ENCODE measurements around the gene TADA1.
"Not testable (repeated sequence)": the region's sequence is repeated elsewhere in the genome, so short reads cannot be mapped to it uniquely, and the experiment has no call there.

The TADA1 gene

GRCh38 chr1:166843769-166844596 is 32.1 kb downstream of the TADA1 start:
- Mint-ChIP-seq H3K27me3 (ENCODE audit: low read depth) (no peaks in the 10 kb centered on the region), H3K4me3 (no peak overlapping the region), H3K27ac (no peak overlapping the region), H3K36me3 (ENCODE audit: low read depth) (peaks cover 53% of the 10 kb centered on the region), H3K9me3 (no peaks in the 10 kb centered on the region), H3K4me1 (ENCODE audit: low read depth) (peaks cover 35% of the 10 kb centered on the region)

DNA sequence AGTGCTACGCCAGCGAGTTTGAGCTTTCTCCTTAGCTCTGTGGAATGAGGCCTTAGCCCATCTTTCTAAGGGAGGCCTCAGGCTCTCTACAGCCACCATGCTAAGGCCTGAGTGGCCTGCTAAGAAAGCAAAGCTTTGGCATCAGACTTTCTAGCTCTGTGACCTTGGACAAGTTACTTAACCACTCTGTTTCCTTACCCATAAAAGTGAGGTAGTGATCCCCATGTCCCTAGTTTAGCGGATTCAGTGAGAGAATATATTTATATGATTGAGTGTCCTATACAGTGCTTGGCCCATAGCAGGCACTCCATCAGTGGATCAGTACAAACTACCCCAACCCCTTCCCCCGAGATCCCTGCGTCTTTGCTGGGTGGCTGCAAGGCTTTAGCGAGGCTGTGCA is 32.7 kb downstream of the TADA1 start:
- no peak overlapping the region for H3K4me3 Mint-ChIP-seq
- no peaks in the 10 kb centered on the region for H3K9me3 Mint-ChIP-seq
- H3K27ac Mint-ChIP-seq = no peak overlapping the region
- H3K4me1 Mint-ChIP-seq (ENCODE audit: low read depth) = peaks cover 42% of the 10 kb centered on the region
- H3K27me3 Mint-ChIP-seq (ENCODE audit: low read depth) = no peaks in the 10 kb centered on the region
- H3K36me3 Mint-ChIP-seq (ENCODE audit: low read depth) = peaks cover 52% of the 10 kb centered on the region

DNA sequence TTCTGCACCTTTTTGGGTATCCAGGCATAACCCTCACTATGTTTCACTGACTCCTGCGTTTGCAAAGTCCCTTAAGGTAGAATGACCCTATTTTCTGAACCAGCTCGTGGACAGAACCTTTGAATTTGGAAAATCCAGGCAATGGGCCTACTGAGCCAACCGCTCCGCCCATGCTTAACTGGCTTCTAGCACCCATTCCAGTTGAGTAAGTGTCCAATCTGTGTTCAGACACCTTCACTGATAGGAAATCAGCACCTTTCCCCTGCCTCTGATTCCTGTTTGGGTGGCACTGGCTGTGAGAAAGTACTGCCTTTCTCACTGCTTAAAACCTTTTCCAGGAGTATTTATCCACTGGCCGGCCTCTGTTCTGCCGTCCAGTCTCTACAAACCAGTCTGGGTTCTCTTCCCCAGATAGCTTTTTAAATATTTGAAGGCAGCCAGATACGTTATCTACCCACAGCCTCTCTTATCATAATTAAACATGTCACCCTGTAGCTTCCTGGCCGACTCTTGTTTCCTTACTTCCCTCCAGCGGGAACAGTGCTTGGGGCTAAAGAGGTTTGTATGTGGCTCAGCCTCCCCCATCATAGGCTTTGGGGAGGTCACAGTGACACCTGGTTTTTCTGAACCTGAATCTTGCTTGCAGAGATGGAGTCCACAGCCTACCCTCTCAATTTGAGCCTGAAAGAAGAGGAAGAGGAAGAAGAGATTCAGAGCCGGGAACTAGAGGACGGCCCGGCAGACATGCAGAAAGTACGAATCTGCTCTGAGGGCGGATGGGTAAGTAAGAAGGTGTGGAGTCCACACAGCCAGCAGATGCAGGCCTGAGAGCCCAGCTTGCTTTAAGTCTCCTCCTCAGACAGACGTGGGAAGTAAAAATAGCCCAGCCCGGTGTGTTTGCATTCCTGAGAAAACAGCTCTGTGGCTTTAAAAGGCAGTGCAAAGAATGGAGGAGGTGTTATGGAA is 35.5 kb downstream of the TADA1 start:
- Mint-ChIP-seq H3K36me3 (ENCODE audit: low read depth) (peaks cover 36% of the 10 kb centered on the region), H3K27ac (peak overlapping the region; percentile 70), H3K4me3 (peak overlapping the region; percentile 84), H3K27me3 (ENCODE audit: low read depth) (no peaks in the 10 kb centered on the region), H3K9me3 (no peaks in the 10 kb centered on the region), H3K4me1 (ENCODE audit: low read depth) (peaks cover 35% of the 10 kb centered on the region)

DNA sequence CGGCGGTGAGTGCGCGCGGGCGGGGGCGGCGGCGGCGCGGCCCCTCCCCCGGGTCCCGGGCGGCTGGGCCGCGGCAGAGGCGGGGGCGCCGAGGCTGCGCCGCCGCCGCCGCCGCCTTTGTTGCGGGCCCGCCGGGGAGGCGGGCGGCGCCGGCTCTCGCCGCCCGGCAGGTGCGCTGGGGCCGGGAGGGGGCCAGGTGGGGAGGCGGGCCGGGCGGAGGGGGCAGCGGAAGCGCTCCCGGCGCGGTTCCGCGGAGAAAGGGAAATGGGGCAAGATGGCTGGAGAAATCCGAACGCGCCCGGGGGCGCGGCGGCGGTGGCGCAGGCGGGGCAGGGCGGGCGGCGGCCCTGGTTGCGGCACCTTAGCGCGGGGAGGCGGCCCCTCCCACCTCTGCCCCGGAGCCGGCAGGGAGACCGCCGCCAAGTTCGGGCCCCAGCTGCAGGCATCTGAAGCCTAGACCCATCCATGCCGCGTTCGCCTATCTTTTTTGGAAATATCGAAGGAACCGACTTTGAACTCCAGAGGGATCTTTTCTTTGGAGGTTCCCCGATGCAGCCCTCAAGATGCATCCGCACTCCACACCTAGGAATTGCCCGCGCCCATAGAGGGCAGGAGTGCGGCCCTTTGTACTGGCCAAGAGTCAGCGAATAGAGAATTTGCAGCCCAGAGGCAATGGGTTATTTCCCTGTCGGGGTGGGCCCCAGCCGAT is 36.3 kb downstream of the TADA1 start:
- peaks cover 32% of the 10 kb centered on the region for H3K36me3 Mint-ChIP-seq (ENCODE audit: low read depth)
- no peaks in the 10 kb centered on the region for H3K27me3 Mint-ChIP-seq (ENCODE audit: low read depth)
- peaks cover 34% of the 10 kb centered on the region for H3K4me1 Mint-ChIP-seq (ENCODE audit: low read depth)
- no peaks in the 10 kb centered on the region for H3K9me3 Mint-ChIP-seq
- peak overlapping the region; percentile 70 for H3K27ac Mint-ChIP-seq
- peak overlapping the region; percentile 84 for H3K4me3 Mint-ChIP-seq

GRCh38 chr1:166838766-166839599 is 37.1 kb downstream of the TADA1 start, which contains the start of gene POGK:
TSS of gene POGK (plus strand) at chr1:166839475. CDS start at chr1:166840957, 1,482 bp downstream.
- Mint-ChIP-seq H3K9me3 (no peaks in the 10 kb centered on the region), H3K27me3 (ENCODE audit: low read depth) (no peaks in the 10 kb centered on the region), H3K4me1 (ENCODE audit: low read depth) (peaks cover 28% of the 10 kb centered on the region), H3K27ac (peak within 1 kb of the TSS; percentile 93), H3K4me3 (peak within 1 kb of the TSS; percentile 93), H3K36me3 (ENCODE audit: low read depth) (peaks cover 24% of the 10 kb centered on the region)

GRCh38 chr1:166836733-166837132 is 39.3 kb downstream of the TADA1 start:
- Mint-ChIP-seq H3K27ac (no peak overlapping the region), H3K36me3 (ENCODE audit: low read depth) (peaks cover 10% of the 10 kb centered on the region), H3K4me3 (no peak overlapping the region), H3K4me1 (ENCODE audit: low read depth) (peaks cover 25% of the 10 kb centered on the region), H3K9me3 (peaks cover 4% of the 10 kb centered on the region), H3K27me3 (ENCODE audit: low read depth) (peaks cover 5% of the 10 kb centered on the region)

DNA sequence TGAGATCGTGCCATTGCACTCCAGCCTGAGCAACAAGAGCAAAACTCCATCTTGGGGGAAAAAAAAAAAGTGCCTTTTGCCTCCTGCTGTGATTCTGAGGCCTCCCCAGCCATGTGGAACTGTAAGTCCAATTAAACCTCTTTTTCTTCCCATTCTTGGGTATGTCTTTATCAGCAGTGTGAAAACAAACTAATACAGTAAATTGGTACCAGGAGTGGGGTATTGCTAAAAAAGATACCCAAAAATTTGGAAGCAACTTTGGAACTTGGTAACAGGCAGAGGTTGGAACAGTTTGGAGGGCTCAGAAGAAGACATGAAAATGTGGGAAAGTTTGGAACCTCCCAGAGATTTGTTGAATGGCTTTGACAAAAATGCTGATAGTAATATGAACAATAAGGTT is 46.3 kb downstream of the TADA1 start:
- not testable (repeated sequence) for H3K4me1 Mint-ChIP-seq (ENCODE audit: low read depth); H3K4me3 Mint-ChIP-seq; H3K36me3 Mint-ChIP-seq (ENCODE audit: low read depth); H3K27me3 Mint-ChIP-seq (ENCODE audit: low read depth); H3K27ac Mint-ChIP-seq
- peaks cover 24% of the 10 kb centered on the region for H3K9me3 Mint-ChIP-seq

DNA sequence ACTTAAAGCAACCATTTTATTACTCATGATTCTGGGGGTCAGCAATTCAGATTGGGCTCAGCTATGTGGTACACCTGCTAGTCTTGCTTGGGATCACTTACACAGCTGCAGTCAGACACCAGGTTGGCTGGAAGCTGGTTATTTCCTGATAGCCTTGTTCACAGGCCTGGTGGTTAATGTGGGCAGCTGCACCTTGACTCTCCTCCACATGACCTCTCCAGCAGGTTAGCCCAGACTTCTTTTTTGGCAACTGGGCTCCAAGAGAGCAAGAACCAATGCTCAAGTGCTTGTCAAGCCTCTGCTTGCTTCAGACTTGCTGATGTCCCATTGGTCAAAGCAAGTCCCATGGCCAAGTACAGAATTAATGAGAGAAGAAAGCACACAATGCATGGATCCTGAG is 48.6 kb downstream of the TADA1 start:
- Mint-ChIP-seq H3K36me3 (ENCODE audit: low read depth) (no peaks in the 10 kb centered on the region), H3K4me1 (ENCODE audit: low read depth) (no peaks in the 10 kb centered on the region), H3K4me3 (no peak overlapping the region), H3K27me3 (ENCODE audit: low read depth) (peaks cover 8% of the 10 kb centered on the region), H3K9me3 (peaks cover 24% of the 10 kb centered on the region), H3K27ac (no peak overlapping the region)

- Mint-ChIP-seq H3K4me1 (ENCODE audit: low read depth) (no peaks in the 10 kb centered on the region), H3K4me3 (no peak overlapping the region), H3K36me3 (ENCODE audit: low read depth) (no peaks in the 10 kb centered on the region), H3K27ac (no peak overlapping the region), H3K9me3 (peaks cover 14% of the 10 kb centered on the region), H3K27me3 (ENCODE audit: low read depth) (peaks cover 3% of the 10 kb centered on the region)
Observed at GRCh38 chr1:166822385-166822784, 53.7 kb downstream of the TADA1 start.

DNA sequence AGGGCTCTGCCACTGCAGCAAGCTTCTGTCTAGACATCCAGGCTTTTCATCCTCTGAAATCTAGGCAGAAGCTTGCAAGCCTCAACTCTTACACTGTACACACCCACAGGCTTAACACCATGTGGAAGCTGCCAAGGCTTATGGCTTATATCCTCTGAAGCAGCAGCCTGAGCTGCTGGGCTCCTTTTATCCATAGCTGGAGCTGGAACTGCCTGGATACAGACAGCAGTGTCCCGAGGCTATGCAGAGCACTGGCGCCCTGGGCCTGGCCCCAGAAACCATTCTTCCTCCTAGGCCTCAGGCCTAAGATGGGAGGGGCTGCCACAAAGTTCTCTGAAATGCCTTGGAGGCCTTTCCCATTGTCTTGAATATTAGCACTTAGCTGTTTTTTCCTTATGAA is 56.1 kb downstream of the TADA1 start:
- Mint-ChIP-seq H3K27me3 (ENCODE audit: low read depth) (no peaks in the 10 kb centered on the region), H3K4me1 (ENCODE audit: low read depth) (no peaks in the 10 kb centered on the region), H3K4me3 (no peak overlapping the region), H3K36me3 (ENCODE audit: low read depth) (no peaks in the 10 kb centered on the region), H3K27ac (no peak overlapping the region), H3K9me3 (peaks cover 14% of the 10 kb centered on the region)

- Mint-ChIP-seq H3K4me1 (ENCODE audit: low read depth) (no peaks in the 10 kb centered on the region), H3K4me3 (no peak overlapping the region), H3K27ac (no peak overlapping the region), H3K36me3 (ENCODE audit: low read depth) (no peaks in the 10 kb centered on the region), H3K9me3 (peaks cover 4% of the 10 kb centered on the region), H3K27me3 (ENCODE audit: low read depth) (peaks cover 9% of the 10 kb centered on the region)
Observed at GRCh38 chr1:166814611-166815010, 61.5 kb downstream of the TADA1 start.

DNA sequence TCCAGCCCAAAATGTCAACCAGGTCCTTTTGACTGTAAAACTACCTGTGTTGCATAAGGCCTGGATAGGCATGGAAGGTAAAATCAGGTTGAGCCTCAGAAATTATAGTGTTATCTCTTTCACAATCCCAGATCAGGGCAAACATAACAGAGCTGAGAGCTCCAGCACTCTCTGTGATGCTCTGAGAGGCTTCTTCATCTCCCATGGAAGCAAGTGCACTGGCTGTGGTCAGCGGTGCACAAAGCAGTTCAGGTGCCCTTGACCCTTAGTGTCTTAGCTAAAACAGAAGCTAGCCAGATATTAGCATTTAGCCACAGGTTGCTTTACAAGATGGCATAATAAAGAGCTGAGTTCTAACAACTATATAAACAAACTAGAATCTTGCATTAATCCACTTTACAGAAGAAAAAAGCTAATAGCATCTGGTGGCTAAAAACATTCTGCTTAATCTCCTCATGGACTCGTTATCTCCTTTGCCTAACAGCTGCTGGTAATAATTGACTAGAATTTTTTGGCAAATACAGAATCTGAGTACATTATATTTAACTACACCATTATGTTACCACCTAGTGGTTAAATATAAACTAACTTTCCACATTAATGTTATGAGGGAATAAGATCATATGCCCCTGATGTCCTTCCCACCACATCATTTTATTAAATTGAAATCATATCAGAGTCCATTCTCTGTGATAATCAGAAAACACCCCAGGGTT is 62.4 kb downstream of the TADA1 start:
- Mint-ChIP-seq H3K9me3 (no peaks in the 10 kb centered on the region), H3K36me3 (ENCODE audit: low read depth) (no peaks in the 10 kb centered on the region)

GRCh38 chr1:166811691-166812090 is 64.4 kb downstream of the TADA1 start:
- H3K36me3 Mint-ChIP-seq (ENCODE audit: low read depth) = no peaks in the 10 kb centered on the region
- no peak overlapping the region for H3K4me3 Mint-ChIP-seq
- H3K4me1 Mint-ChIP-seq (ENCODE audit: low read depth) = no peaks in the 10 kb centered on the region
- no peak overlapping the region for H3K27ac Mint-ChIP-seq
- H3K27me3 Mint-ChIP-seq (ENCODE audit: low read depth) = peaks cover 9% of the 10 kb centered on the region
- H3K9me3 Mint-ChIP-seq = no peaks in the 10 kb centered on the region

More for the DNA sequence above, 62.4 kb downstream of the TADA1 start:
- Mint-ChIP-seq H3K4me1 (ENCODE audit: low read depth) (no peaks in the 10 kb centered on the region), H3K4me3 (no peak overlapping the region), H3K27ac (no peak overlapping the region), H3K27me3 (ENCODE audit: low read depth) (peaks cover 9% of the 10 kb centered on the region)
